GM18498 (cell line): ENCODE data around the gene AFG3L2.

ENCODE experiments used
- ATAC-seq: cut with Tn5 transposase; IDR thresholded peaks from one replicate; pipeline ENCODE4 v1.9.1; 2021; ENCODE audit warnings: mild to moderate bottlenecking, moderate library complexity; ENCODE audit not compliant: unreplicated experiment

Gene AFG3L2

GRCh38 chr18:12306752-12307700, 70.0 kb downstream of the AFG3L2 start:
- ATAC-seq = no peak

GRCh38 chr18:12305930-12306629, 70.9 kb downstream of the AFG3L2 start:
- no peak for ATAC-seq

- no peak for ATAC-seq
Observed at GRCh38 chr18:12305211-12305610, 71.8 kb downstream of the AFG3L2 start.

- no peak for ATAC-seq
Observed at GRCh38 chr18:12304351-12305210, 72.4 kb downstream of the AFG3L2 start.

GRCh38 chr18:12302391-12303147, 74.5 kb downstream of the AFG3L2 start:
- ATAC-seq = no peak

- no peak for ATAC-seq
Observed at GRCh38 chr18:12301263-12302005, 75.6 kb downstream of the AFG3L2 start.

GRCh38 chr18:12299862-12300261, 77.2 kb downstream of the AFG3L2 start:
- ATAC-seq = no peak

GRCh38 chr18:12296457-12296856, 80.6 kb downstream of the AFG3L2 start:
- no peak for ATAC-seq

- no peak for ATAC-seq
Observed at GRCh38 chr18:12296087-12296403, 81.0 kb downstream of the AFG3L2 start.

- no peak for ATAC-seq
Observed at GRCh38 chr18:12295389-12296086, 81.5 kb downstream of the AFG3L2 start.

- no peak for ATAC-seq
Observed at GRCh38 chr18:12293831-12294230, 83.2 kb downstream of the AFG3L2 start.

- no peak for ATAC-seq
Observed at GRCh38 chr18:12291690-12292089, 85.3 kb downstream of the AFG3L2 start.

GRCh38 chr18:12291161-12291560, 85.9 kb downstream of the AFG3L2 start:
- no peak for ATAC-seq

- no peak for ATAC-seq
Observed at GRCh38 chr18:12290086-12290485, 86.9 kb downstream of the AFG3L2 start.

- ATAC-seq = no peak
Observed at GRCh38 chr18:12288403-12288755, 88.6 kb downstream of the AFG3L2 start.

- ATAC-seq = no peak
Observed at GRCh38 chr18:12287684-12288402, 89.2 kb downstream of the AFG3L2 start.

GRCh38 chr18:12287131-12287681, 89.8 kb downstream of the AFG3L2 start:
- ATAC-seq = no peak

- no peak for ATAC-seq
Observed at GRCh38 chr18:12283666-12284065, 93.4 kb downstream of the AFG3L2 start.
